ENCODE measurements around the gene MB21D2.

DNA sequence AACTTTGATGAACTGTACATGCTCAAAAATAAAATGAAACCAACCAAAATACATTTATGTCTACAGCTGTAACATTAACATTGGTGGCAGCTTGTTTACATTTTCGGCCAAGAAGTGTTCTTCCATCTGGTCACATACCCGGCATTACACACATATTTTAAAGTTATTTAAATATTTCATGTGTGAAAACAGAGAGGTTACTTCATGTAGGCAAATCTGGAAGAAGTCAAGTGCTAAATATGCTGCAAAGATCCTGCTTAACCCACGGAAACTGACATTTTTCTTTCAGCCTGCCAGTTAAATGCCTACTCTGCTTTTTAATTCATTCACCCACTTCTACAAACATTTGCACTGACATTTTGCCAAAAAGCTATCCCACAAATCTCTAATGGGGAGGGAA lies 69.7 kb downstream of the MB21D2 start:
- TF ChIP-seq, protein P1, sequence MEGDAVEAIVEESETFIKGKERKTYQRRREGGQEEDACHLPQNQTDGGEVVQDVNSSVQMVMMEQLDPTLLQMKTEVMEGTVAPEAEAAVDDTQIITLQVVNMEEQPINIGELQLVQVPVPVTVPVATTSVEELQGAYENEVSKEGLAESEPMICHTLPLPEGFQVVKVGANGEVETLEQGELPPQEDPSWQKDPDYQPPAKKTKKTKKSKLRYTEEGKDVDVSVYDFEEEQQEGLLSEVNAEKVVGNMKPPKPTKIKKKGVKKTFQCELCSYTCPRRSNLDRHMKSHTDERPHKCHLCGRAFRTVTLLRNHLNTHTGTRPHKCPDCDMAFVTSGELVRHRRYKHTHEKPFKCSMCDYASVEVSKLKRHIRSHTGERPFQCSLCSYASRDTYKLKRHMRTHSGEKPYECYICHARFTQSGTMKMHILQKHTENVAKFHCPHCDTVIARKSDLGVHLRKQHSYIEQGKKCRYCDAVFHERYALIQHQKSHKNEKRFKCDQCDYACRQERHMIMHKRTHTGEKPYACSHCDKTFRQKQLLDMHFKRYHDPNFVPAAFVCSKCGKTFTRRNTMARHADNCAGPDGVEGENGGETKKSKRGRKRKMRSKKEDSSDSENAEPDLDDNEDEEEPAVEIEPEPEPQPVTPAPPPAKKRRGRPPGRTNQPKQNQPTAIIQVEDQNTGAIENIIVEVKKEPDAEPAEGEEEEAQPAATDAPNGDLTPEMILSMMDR (IDR thresholded peaks at IDR 0.05) = no peak
- TF ChIP-seq EZH2phosphoT487 (IDR thresholded peaks at IDR 0.05) = no peak
